GM10248 (cell line): ENCODE data around the gene NUMA1.
A peak's percentile ranks its signal among the peaks of the same experiment; 100 is the strongest.

Experiments
- CTCF ChIA-PET: fragments of 300-600 bp; sonication (Branson Sonifier 250); formaldehyde crosslinking; extraction: SDS; loops from one replicate; lab custom pipeline; 2021; ENCODE audit warnings: antibody characterized with exemption; lab: Yijun Ruan, JAX
- POLR2A ChIA-PET: fragments of 350-650 bp; sonication (Branson Sonifier 250); formaldehyde crosslinking; extraction: SDS; loops from one replicate; lab custom pipeline; 2020; ENCODE audit warnings: antibody characterized with exemption; lab: Yijun Ruan, JAX
- DNase-seq: peaks from one replicate; pipeline ENCODE4 v3.0.0; 2012; ENCODE audit errors: extremely low spot score
- TF ChIP-seq, protein P1 (sequence below): IDR thresholded peaks from 2 replicates; pipeline ENCODE4 v1.5.1; 2012; ENCODE audit warnings: mild to moderate bottlenecking, low read depth; ENCODE audit errors: extremely low read depth, missing control alignments, control extremely low read depth

The NUMA1 gene

DNA sequence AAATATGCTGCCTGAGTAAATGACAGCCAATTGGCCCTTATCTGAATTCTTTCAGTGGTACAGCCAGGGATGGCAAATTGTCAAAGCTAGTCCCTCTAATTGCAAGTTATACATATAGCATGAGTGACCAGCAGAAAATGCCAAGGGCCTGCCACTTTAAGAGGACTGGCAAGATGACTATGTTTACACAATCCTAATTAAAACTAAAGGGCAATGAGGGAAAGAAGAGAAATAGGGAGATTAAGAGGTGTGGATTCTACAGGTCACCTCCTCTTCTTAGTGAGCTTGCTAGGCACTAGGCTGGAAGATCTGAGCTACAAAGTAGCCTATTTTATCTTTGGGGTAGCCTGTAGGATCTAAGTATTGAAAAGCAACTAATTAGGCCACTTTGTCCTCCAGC lies 13.5 kb downstream of the NUMA1 start:
- no peak for DNase-seq

DNA sequence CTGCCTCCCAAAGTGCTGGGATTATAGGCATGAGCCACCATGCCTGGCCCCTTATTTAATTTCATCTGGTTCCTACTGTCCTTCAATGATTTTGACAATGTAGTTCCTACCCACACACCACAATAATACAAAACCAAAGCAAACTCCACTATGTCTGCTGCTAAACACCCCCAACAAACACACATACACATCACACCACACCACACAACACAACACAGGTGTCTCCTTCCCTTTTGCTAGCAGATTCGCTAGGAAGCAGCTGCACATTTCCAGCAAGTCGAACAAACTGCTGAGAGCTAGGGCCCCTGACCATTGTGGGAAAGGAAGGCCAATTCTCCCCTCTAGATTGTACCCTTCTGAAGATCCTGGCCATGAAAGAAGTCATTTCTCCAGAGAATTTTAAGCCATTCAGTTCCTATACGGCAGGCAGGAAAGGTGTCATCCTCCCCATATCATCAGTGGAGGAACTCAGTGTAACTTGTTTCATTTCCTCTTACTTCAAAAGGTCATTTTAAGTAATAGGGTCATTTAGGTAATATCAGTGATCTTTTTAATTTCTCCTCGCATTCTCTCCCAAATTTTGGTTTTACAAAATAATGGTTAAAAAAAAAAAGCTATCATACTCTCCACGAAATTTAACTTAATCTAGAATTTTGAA lies 18.5 kb downstream of the NUMA1 start:
- TF ChIP-seq, protein P1, sequence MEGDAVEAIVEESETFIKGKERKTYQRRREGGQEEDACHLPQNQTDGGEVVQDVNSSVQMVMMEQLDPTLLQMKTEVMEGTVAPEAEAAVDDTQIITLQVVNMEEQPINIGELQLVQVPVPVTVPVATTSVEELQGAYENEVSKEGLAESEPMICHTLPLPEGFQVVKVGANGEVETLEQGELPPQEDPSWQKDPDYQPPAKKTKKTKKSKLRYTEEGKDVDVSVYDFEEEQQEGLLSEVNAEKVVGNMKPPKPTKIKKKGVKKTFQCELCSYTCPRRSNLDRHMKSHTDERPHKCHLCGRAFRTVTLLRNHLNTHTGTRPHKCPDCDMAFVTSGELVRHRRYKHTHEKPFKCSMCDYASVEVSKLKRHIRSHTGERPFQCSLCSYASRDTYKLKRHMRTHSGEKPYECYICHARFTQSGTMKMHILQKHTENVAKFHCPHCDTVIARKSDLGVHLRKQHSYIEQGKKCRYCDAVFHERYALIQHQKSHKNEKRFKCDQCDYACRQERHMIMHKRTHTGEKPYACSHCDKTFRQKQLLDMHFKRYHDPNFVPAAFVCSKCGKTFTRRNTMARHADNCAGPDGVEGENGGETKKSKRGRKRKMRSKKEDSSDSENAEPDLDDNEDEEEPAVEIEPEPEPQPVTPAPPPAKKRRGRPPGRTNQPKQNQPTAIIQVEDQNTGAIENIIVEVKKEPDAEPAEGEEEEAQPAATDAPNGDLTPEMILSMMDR = no peak
- ChIA-PET CTCF (interaction anchor here (1.1 to 6.2 kb wide), 9 partner anchors 8 to 83 kb away, joined by 3 to 23 read pairs (median 5); no protein-coding TSS in a partner anchor), POLR2A (no interaction called here)
- peak; percentile 38 for DNase-seq

More for the DNA sequence above, 13.5 kb downstream of the NUMA1 start:
- TF ChIP-seq, protein P1 = no peak
- POLR2A ChIA-PET = no interaction called here
- CTCF ChIA-PET = interaction anchor here (1.0 to 3.8 kb wide), 9 partner anchors 12 to 364 kb away, joined by 3 to 21 read pairs (median 4); no protein-coding TSS in a partner anchor

DNA sequence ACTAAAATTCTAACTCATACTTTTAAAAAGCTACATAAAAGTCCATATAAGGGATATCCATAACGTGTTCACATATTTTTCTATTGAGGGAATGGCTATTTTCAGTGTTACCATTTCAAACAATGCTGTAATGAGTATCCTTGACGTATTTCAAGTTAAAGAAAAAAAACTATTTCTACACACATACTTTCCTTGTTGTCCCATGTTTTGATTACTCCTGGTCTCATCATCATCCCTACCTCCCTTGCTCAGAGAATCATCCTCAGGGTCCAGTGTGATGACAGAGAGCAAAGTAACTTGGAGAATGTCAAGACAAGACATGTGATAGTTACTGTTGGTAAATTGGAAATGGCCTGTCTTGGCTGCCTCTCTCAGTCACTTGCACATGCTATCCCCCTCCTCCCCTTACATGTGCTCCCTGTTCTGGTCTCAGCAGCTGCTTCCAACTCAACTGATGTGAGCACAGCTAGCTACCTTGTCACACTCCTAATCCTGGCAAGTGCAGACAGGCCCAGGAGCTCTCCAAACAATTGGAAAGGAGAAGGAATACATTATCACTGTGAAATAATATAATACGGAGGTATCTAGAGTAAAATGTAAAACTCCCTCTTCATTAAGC lies 21.8 kb downstream of the NUMA1 start:
- ChIA-PET POLR2A (no interaction called here), CTCF (interaction anchor here (0.7 to 6.2 kb wide), 9 partner anchors 9 to 34 kb away, joined by 3 to 23 read pairs (median 4); no protein-coding TSS in a partner anchor)
- TF ChIP-seq, protein P1 = no peak
- DNase-seq = no peak

GRCh38 chr11:72048766-72049460 lies 31.4 kb downstream of the NUMA1 start:
- TF ChIP-seq, protein P1 = no peak
- ChIA-PET CTCF (interaction anchor here (1.1 to 9.1 kb wide), 9 partner anchors 8 to 42 kb away, joined by 3 to 45 read pairs (median 5); no protein-coding TSS in a partner anchor), POLR2A (no interaction called here)
- DNase-seq = no peak

- CTCF ChIA-PET = interaction anchor here (1.1 to 2.2 kb wide), 4 partner anchors 16 to 33 kb away, joined by 3 to 15 read pairs (median 4); no protein-coding TSS in a partner anchor
- DNase-seq = no peak
- TF ChIP-seq, protein P1 = no peak
- POLR2A ChIA-PET = no interaction called here
Observed at GRCh38 chr11:72045849-72046248, 34.5 kb downstream of the NUMA1 start.
